Frontal cortex (tissue), 4 donors: ENCODE results near the gene IGFN1. TPM values are rescaled to one million over a fixed set of nuclear protein-coding genes. Genes with fewer than 3 reads are reported as not detected.
A peak's percentile ranks its signal among the peaks of the same experiment; 100 is the strongest.
"Not testable (repeated sequence)": the region's sequence is repeated elsewhere in the genome, so short reads cannot be mapped to it uniquely, and the experiment has no call there.

Source experiments
- DNase-seq, 2 donors: peaks; one replicate each; pipeline ENCODE4 v3.0.0; 2012; ENCODE audit warnings: low spot score in 2 of 2
- FAIRE-seq: peaks from 2 replicates; lab custom pipeline; 2012; peaks lifted over from hg19 to GRCh38; lab: Jason Lieb, UNC
- total RNA-seq: library from RNA; depleted of rRNA; stranded (reverse); fragments of >200 nt; gene quantifications from one replicate; pipeline ENCODE4 v1.2.3, GENCODE V29; 2014
- donor health status: control.
- donor health status: control.
- donor health status: control.

The IGFN1 gene
- total RNA-seq, 1 donor from 2014 or later, result under 0.01 TPM

GRCh38 chr1:201157949-201158348 lies 32.7 kb upstream of the IGFN1 start:
- DNase-seq (no peak), FAIRE-seq (no peak)

GRCh38 chr1:201163036-201163435 lies 27.6 kb upstream of the IGFN1 start:
- FAIRE-seq, DNase-seq: not testable (repeated sequence)

- FAIRE-seq, result no peak
Measured at GRCh38 chr1:201163707-201164106, 26.9 kb upstream of the IGFN1 start.

GRCh38 chr1:201164645-201165044 lies 26.0 kb upstream of the IGFN1 start:
- DNase-seq (no peak), FAIRE-seq (no peak)

More at GRCh38 chr1:201163707-201164106, 26.9 kb upstream of the IGFN1 start:
- no peak for DNase-seq

- no peak for DNase-seq
- no peak for FAIRE-seq
Measured at GRCh38 chr1:201167041-201167991, 23.3 kb upstream of the IGFN1 start.

- no peak for DNase-seq
- FAIRE-seq, result no peak
Measured at GRCh38 chr1:201169203-201169602, 21.4 kb upstream of the IGFN1 start.

GRCh38 chr1:201169971-201170532 lies 20.6 kb upstream of the IGFN1 start:
- no peak for FAIRE-seq

GRCh38 chr1:201170533-201171062 lies 20.0 kb upstream of the IGFN1 start:
- FAIRE-seq, result no peak
- DNase-seq, result peak; percentile 85 to 95

More at GRCh38 chr1:201169971-201170532, 20.6 kb upstream of the IGFN1 start:
- no peak for DNase-seq

GRCh38 chr1:201171063-201172036 lies 19.3 kb upstream of the IGFN1 start:
- DNase-seq (peak in 1 of 2 donors; percentile 49), FAIRE-seq (no peak)

GRCh38 chr1:201172326-201172725 lies 18.3 kb upstream of the IGFN1 start:
- DNase-seq, result no peak
- no peak for FAIRE-seq

- DNase-seq (no peak), FAIRE-seq (no peak)
Measured at GRCh38 chr1:201172999-201173610, 17.5 kb upstream of the IGFN1 start.

- FAIRE-seq (no peak), DNase-seq (no peak)
Measured at GRCh38 chr1:201173736-201174135, 16.9 kb upstream of the IGFN1 start.

- FAIRE-seq (no peak), DNase-seq (no peak)
Measured at GRCh38 chr1:201175820-201176500, 14.7 kb upstream of the IGFN1 start.

- DNase-seq, result no peak
- FAIRE-seq, result no peak
Measured at GRCh38 chr1:201176940-201177339, 13.7 kb upstream of the IGFN1 start.

GRCh38 chr1:201178718-201179117 lies 11.9 kb upstream of the IGFN1 start:
- FAIRE-seq, result no peak
- DNase-seq, result no peak

- DNase-seq, result no peak
- FAIRE-seq, result no peak
Measured at GRCh38 chr1:201180141-201180540, 10.5 kb upstream of the IGFN1 start.

GRCh38 chr1:201180901-201181300 lies 9.7 kb upstream of the IGFN1 start:
- FAIRE-seq (no peak), DNase-seq (no peak)

- DNase-seq, result no peak
- FAIRE-seq, result no peak
Measured at GRCh38 chr1:201181323-201181722, 9.3 kb upstream of the IGFN1 start.

GRCh38 chr1:201181726-201182125 lies 8.9 kb upstream of the IGFN1 start:
- no peak for FAIRE-seq
- no peak for DNase-seq
